SW480 (cell line): Measurements from ENCODE around the gene NFIA.

Experiments used
- DNase-seq: peaks from one replicate; pipeline ENCODE4 v3.0.0-alpha.2; 2016; ENCODE audit warnings: low spot score

The NFIA gene

DNA sequence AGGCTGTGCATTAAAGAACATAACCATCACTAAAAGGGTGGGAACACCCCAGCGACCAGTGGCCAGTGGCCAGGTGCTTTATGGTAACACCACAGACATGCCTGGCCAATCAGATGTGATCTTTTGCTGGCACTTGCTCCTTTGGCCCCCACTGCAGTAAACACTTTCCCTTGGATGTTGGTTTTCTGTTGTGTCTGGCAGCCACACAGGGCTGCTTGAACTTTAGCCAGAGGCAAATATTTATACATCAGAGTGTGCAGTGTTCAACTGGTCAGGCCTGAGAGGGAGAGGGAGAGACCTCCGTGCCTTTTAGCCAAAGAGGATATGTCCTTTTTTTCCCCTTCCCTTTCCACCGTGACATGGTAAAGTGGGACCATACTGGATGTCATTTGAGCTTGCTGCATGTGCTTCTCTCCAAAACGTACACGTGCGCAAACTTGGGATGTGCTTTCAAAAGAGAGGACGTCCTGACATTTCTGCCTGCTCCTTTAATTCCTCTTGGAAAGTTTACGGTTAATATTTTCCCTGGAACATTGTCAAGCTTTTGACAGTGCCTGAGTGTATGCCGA, 101.2 kb downstream of the NFIA start:
- no peak for DNase-seq

DNA sequence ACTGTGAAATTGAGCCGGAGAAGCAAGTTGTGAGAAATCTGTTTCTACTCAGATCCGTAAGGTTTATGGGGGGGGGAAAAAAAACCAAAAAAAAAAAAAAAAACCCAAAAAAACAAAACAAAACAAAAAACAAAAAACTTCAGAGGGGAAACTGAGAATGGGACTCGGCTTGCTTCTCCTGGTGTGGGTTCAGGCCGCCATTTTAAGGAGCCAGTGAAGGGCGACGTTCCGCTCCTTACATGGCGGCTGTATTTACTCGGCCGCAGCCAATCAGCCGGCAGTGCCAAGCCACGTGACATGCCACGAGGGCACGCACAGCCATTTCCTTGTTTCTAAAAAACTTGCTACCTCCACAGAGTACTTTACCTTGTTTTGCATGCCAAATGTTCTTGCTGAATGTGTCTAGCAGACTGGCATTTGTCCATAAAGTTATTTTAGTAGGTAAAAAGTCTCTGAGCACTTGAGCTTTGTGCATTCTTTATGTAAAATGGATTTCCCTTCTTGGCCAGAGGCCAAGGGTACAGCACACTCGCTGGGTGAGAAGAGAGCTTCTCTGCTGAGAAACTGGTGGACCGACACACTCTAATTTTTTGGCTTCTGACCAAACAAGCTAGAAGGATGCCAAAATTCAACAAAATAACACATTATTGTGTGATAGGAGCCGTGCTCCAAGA, 101.8 kb downstream of the NFIA start:
- DNase-seq, result no peak

DNA sequence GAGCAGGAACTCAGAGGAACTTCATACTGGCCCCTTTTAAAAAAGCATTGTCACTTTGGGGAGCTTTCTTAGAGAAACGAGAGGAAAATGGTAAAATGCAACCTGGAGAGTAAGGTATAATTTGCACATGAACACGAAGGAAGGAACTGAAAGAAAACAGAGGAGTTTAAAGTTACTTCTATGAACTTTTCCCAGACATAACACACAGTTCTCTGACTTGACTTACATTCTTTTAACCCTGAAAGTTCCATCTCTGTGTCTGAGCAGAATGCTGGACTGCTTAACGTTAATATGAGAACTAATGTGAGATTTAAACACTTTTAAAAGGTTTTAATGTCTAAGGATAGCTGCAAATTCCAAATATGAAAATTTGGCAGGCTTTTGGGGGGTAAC, 102.3 kb downstream of the NFIA start:
- DNase-seq, result no peak

DNA sequence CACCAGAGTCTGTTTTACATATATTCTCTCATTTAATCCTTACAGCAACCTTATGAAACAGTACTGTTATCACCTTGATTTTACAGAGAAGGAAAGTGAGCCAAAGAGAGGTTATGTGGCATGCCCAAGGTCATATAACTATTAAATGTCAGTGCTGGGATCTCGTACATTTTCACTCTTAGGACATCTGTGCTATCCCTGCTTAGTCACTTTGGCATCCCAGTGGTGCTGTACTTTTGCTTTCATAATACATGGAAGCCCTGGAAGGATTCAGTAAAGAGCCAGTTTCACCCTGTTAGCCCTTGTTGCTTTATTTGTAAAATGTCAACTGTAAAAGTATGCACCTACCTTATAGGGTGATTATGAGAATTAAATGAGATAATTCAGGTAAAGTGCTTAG, 104.4 kb downstream of the NFIA start:
- no peak for DNase-seq

DNA sequence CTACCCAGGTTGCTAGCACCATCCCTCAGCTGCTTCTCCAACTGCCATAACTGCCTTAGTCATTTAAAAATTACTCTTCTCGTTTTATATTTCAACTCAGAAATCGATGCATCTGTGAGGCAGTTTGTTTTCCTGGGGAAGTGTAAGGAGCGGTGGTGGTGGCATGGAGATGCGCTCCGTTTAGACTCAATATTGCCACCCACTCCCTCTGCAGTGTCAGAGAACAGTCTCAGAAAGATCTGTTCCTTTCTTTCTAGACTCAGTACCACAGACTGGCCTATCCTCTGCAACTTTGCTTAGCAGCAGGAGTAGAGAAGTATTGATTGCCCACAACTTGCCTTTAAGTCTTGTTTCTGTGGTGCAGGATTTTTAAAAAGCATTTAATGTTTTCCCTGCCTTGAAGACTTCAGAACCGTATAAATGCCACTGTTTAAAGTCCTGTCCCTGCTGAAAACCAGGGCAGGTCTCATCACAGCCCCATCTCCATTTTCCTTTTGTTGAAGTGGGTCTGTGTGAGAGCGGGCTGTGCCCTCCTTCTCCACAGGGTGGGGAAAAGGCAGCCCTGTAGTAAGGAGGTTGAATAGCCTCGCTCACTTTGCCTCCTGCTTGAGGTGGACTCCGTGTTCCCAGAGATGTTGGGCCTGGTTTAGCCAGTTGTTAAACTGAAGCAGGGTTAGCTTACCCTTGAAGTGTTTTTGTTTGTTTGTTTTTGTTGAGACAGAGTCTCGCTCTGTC, 105.2 kb downstream of the NFIA start:
- no peak for DNase-seq

DNA sequence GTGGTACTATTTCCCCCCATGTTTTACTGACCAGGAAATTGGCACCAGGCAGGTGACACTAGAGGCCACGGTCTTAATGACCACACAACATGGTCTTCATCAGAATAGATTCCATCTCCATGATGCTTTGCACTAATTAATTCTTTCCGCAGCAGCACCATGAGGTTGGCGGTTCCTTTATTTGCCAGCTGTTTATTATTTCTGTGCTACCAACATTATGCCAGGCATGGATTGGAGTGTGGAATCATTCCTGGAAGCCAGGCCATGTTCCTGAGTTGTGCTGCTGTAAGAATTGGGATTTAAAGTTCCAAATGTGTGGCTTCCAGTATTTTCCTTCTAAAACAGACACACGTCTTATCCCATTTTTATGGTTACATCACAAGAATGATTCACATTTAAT, 107.8 kb downstream of the NFIA start:
- DNase-seq, result no peak

DNA sequence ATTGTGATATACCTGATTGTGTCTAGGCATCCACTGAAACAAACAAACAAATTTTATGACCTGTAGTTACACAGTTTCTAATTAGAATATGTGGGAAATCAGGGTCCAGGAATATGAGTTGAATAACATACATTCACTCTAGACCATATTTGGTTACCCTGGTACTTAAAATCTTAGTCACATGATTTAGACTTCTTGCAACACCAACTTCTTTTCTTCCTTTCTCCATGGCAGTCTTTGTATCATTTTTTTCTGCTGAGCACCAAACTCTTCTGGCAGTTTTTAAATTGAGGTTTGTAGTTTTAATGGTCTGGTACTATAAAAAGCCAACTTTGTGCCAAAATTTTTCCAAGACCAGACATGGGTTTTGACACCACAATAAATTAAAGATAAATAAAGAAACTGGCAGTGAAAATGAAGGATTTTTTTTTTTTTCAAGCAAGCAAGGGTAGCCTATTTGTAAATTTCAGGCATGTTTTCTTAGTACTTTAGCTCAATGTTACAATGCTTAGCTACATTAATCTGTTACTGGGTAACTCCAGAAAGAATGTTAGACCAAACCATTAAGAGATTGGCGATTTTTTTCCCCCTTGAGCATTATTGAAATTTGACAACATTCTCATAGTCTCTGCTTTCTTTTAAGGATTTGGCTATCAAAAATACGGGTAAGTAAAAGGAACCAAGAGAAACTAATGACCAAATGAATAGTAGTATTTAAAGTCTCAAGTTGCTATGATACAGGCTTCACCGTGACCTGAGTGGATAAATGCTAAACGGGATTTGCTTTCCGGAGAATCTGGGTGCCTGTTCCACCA, 108.5 kb downstream of the NFIA start:
- no peak for DNase-seq

DNA sequence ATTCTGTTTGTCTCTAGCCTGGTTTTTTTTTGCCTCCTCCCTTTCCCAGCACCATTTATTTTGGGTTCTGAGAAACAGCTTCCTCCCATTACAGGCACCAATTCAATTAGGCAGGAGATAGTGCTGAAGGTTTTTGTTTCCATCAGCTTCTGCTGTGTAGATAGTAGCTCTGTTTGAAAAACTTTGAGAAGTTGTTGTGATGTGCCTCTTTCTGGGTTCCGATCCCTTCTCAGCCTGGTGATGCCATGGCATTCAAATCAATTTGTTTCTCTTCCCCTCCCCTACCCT, 109.0 kb downstream of the NFIA start:
- DNase-seq, result no peak

DNA sequence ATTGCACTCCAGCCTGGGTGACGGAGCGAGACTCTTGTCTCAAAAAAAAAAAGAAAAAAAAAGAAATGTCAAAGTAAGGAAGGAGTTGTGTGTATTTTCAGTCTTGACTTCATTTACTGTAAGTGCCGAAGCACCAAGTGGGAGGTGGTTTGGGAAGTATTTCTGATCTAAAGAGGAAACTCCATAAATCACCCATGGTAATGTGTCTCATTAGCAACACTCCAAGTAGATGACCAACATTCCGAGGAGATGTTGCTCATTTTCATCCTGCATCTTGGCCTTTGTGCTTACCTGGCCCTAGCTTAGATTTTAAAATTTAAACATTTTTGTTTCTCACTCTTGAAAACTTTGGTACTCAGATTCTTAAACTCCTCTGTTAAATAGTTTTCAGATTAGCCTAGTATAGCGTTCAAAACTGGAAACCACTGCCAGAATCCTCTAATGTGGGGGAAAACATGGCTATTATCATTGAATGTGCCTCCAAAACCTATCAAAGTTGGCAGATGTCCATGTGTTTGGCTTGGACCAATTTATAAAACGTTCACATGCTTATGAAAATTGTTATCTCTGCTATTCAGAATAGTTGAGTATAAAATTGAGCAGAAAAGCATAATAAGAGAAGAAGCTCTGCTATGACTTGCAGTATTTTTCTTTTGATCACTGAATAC, 110.4 kb downstream of the NFIA start:
- no peak for DNase-seq

DNA sequence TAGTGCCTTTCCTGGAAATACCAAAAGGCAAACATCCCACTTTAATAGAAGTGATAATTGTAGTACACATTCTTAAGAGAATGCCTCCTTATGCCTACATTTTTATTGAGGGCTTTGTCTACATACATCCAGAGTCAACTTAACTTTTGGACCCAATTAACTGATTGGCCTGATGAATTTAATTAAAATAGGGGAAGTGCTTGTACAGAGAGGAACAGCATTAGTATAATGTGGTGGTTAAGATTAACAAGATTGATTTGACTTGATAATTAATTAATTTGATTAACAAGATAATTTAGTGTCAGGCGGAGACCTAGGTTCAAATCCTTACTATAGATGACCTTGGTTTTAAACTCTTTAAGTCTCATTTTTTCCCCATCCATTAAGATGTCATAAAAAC, 111.4 kb downstream of the NFIA start:
- no peak for DNase-seq

DNA sequence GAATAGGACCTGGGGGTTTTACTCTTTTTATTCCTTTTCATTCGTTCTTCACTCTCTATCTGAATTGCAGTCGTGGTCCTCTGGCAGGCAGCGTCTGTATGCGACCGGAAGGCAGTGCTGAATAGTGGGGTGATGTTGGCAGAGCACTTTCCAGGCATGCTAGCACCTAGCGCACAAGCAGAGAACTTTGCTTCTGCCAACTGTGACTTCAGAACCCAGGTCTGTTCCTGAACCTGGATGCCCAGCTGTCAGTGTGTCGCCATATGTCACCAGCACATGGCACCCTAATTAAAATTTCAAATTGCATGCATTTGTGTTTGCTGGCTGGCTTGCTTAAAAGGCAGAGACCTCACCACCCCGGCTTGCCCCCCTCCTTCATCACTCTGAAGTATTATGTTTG, 116.2 kb downstream of the NFIA start:
- no peak for DNase-seq

DNA sequence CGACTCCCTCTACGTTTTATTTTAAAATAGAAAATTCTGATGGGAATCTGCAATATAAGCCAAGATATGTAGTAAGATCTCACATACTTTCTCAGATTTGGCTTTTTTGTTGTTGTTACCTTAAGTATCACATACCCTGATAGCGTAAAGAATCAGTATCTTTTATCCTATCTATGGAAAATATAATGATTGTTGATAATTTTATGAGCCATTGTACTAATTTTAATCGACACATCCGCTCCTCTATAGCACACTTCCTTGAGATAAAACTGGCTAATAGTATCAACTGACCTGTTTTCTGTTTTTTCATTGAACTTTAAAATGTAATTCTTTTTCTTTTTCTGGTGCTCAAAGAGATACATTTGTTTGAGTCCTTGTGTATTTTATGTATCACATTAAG, 118.7 kb downstream of the NFIA start:
- no peak for DNase-seq

DNA sequence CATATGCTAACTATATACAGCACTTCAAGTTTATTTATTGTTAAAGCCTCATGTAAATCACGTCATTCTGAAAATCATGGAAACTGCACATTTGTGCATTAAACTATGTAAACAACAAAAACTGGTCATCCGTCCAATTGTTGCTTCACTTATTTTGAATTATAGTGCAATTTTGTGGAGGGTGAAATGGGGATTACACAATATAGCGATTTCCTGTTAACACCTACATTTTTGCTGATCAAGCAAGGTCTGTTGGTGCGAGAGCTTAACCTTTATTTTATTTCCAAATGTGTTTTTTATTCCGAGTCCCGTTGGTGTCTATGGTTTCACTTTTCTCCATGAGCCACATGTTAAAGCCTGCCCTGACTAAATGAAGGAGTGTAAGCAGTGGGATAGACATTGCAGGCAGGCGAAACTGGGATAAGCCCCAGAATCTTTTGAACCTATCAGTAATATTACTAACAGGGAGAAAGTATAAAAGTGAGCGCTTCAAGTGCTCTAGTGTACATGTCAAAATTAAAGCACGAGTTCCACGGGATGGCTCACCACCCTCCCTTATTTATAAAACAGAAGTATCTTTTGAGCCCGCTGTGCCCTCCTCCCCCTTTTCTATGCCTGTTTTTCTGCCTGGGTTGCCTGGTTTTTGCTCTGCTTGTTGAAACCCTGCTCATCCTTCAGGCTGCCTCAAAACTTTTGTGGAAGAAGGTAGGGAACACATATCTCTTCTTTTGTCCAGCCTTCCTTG, 120.7 kb downstream of the NFIA start:
- no peak for DNase-seq

DNA sequence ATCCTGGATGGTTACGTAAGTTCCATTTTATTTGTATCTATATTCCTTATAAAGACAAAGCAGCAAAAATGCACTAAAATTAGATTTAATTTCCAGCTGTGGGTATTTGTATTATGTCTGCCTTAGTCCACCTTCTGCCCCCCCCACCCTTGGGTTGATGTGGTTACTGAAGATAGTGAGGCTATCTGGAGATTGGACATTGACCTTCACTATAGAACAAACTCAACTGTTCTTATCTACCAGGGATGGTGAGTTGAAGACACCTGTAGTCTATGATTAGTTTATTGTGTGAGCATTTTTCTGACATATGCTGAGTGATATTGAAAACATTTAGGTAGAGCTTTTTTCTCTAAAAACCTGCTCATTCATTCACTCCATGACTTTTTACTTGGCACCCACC, 122.2 kb downstream of the NFIA start:
- no peak for DNase-seq

DNA sequence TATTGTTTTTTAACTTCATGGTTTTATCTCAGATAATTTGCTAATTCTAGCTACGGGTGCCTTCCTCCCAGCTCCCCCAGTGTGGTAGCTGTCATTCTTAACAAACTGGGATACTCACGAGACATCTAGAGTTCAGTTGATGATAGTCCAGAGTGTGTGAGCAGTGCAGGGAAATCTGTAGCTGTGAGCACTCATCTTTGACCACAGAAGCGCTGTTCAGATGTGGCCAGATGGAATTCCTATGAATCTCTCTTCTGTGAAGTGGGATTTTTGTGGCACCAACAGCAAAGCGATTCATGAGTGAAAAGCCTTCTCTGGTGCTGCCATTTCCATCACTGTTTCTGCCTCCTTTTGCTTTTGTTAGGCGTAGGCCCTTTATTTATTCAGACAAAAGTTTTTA, 125.1 kb downstream of the NFIA start:
- DNase-seq, result peak; percentile 73

DNA sequence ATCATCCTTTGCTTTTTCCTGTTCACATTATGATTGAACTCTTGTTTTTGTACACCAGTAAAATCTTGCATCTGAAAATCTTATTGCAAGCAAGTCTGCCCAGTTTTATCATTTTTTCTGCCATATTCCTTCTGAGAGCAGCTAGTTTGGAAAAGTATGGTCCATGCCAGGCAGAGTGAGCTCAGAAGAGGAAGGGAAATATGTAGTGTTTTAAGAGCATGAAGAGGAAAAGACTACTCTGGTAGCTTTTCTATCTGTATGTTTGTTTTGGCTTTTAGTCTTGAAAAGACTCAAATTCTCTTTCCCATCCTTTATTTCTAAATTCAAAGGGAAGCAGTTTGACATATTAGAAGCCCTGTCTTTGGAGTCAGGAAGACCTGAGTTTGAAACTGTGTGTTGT, 125.8 kb downstream of the NFIA start:
- no peak for DNase-seq

DNA sequence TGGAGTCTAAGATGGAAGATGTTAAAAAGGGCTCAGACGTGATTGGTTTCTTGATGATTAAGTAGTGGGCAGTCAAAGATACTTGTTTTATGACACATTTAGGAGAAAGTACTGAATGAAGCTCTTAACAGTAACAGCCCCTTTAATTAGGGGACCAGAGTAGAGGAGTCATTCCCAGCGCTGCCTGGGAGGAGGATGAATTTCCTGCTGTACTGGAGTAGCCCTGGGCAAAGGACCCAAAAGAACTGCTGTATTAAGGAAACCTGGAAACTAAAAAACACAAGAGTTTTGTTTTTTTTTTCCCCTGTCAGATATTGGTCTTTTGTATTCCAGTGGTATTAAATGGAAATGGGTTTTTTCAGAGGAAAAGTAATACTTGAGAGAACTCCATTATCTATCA, 126.5 kb downstream of the NFIA start:
- no peak for DNase-seq

DNA sequence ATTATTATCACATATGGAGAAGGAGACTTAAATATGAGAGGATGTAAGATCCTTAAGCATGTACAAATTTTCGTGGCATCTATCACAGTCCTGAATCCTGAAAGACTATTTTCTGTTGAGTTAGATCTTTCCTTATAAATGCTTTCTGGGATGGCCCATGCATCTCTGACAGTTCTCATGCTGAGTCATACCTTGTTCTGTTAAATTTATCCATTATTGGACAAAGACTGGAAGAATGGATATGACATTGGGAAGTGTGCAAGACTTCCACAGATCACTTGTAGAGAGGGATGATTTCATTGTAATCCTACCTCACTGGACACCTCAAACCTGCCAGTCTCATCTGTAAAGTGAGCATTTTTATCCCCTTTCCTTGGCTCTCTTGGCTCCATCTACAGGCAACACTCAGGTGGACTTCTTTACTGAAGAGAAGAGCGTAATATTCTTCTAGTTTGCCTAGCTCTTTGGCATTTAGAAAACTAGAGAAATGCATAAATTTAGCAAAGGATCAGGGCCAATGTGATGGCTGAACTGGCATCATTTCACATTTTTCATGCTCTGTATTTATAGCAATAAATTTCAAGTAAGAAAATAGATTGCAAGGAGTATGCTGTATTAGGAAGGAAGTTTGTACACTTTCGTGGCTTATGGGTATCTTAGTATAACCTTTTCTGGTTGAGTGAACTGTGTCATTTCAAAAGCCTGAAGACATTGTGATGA, 128.2 kb downstream of the NFIA start:
- no peak for DNase-seq

DNA sequence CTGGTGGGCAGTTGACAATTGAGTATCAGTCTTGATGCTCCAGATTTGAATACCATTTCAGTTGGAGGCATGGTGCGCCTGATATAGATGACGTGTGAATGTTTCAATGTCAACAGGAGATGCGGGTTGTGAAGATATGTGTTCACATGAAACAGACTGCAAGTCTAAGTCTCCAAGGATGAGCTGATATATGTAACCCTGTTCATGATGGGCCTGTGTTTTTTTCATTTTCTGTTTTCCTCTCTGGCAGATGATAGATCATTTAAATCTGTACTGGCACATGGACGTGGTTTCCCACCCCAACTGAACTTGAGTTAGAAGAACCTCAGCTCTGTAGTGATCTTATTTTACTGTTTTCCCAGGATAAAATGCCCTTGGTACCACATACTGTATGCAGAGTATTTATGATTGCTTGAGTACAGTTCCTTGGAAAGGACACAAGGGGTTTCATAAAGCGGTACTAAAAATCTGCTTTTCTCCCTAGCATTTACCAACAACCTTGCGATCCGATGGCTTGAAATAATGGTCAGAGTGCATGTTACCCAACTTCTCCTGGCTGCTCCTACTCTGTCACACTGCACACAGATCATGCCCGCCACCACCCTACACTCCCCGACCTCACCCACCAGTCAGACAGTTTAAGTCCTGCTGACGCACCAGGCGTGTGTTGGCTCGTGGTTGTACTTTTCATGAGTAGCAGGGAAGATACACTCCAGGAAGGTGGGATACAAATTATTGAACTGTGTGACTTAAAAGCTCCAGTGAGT, 131.1 kb downstream of the NFIA start:
- no peak for DNase-seq

DNA sequence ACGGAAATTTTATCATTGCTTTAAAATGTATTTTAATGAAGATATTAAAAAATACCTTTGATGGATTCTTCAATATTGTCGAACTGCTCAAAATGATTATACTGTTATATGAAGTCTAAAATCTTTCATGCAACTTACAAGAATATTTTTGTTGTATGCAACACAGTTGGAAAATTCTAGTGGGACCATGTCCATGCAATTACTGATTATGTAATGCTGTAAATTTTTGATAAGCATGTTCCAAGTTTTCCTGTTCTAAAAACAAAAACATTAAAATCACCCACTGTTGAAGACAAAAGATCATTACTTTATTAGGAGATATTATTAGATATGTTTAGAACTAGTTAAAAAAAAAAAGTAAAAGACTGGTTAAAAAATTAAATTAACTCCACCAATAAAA, 132.8 kb downstream of the NFIA start:
- DNase-seq, result no peak
